Activated CD8-positive, alpha-beta T cell treated with anti-CD3 and anti-CD28 coated beads for 36 hours (primary cell): ENCODE results near the gene KCNMB1. TPM values are rescaled to one million over a fixed set of nuclear protein-coding genes. Genes with fewer than 3 reads are reported as not detected.
"Not testable (repeated sequence)": the region's sequence is repeated elsewhere in the genome, so short reads cannot be mapped to it uniquely, and the experiment has no call there.

ENCODE experiments used
- ATAC-seq: fragments of 200-7000 bp; cut with Tn5 transposase; one replicate; pipeline ENCODE4 v1.10.0; 2021; ENCODE audit warnings: mild to moderate bottlenecking, moderate library complexity
- CTCF ChIA-PET: fragments of 350-600 bp; sonication (Branson Sonifier 250); formaldehyde crosslinking; loops from one replicate; lab custom pipeline; 2021; ENCODE audit warnings: antibody characterized with exemption; lab: Charles Lee
- POLR2A ChIA-PET: fragments of 350-600 bp; sonication (Branson Sonifier 250); formaldehyde crosslinking; loops from one replicate; lab custom pipeline; 2021; ENCODE audit warnings: antibody characterized with exemption; lab: Charles Lee
- DNase-seq: peaks from one replicate; pipeline ENCODE4 v3.0.0-alpha.2; 2020
- H3K27ac Mint-ChIP-seq: one replicate; pipeline ENCODE4 v1.8.0; 2021; ENCODE audit warnings: mild to moderate bottlenecking, mixed read lengths
- H3K27me3 Mint-ChIP-seq: one replicate; pipeline ENCODE4 v1.8.0; 2021; ENCODE audit warnings: mixed read lengths
- H3K36me3 Mint-ChIP-seq: one replicate; pipeline ENCODE4 v1.8.0; 2021; ENCODE audit warnings: low read depth, mixed read lengths
- H3K4me1 Mint-ChIP-seq: one replicate; pipeline ENCODE4 v1.8.0; 2021; ENCODE audit warnings: low read depth, mixed read lengths
- H3K4me3 Mint-ChIP-seq: one replicate; pipeline ENCODE4 v1.8.0; 2021; ENCODE audit warnings: mild to moderate bottlenecking, moderate library complexity, mixed read lengths
- H3K9me3 Mint-ChIP-seq: one replicate; pipeline ENCODE4 v1.8.0; 2021; ENCODE audit warnings: mixed read lengths
- CTCF ChIP-seq: fragments of 200-600 bp; IDR thresholded peaks from one replicate; pipeline ENCODE4 v1.8.0; 2022; ENCODE audit warnings: antibody characterized with exemption, mild to moderate bottlenecking
- intact Hi-C: fragments of 100-400 bp; cut with micrococcal nuclease; formaldehyde crosslinking; loops from one replicate; pipeline ENCODE4 v1.10.0; 2022
- total RNA-seq, 2 experiments: library from RNA; stranded (reverse); gene quantifications; one replicate each; pipeline ENCODE4 v1.2.3, GENCODE V29; 2021

KCNMB1 gene
- total RNA-seq, 2 experiments from 2014 or later = not detected

- Mint-ChIP-seq H3K4me3 (no peak overlapping the region), H3K36me3 (no peaks in the 10 kb centered on the region), H3K27ac (no peak overlapping the region), H3K4me1 (no peaks in the 10 kb centered on the region), H3K9me3 (no peaks in the 10 kb centered on the region), H3K27me3 (peaks cover 2% of the 10 kb centered on the region)
- ChIA-PET POLR2A (no interaction called here), CTCF (no interaction called here)
- no peak for TF ChIP-seq CTCF
- ATAC-seq = no peak
- DNase-seq = no peak
- intact Hi-C loops = no loop called here
Measured at GRCh38 chr5:170383227-170383626, 5.9 kb downstream of the KCNMB1 start.

GRCh38 chr5:170382790-170383189 is 6.4 kb downstream of the KCNMB1 start:
- no peak for TF ChIP-seq CTCF
- Mint-ChIP-seq H3K4me3 (no peak overlapping the region), H3K4me1 (no peaks in the 10 kb centered on the region), H3K27me3 (no peaks in the 10 kb centered on the region), H3K27ac (no peak overlapping the region), H3K36me3 (no peaks in the 10 kb centered on the region), H3K9me3 (no peaks in the 10 kb centered on the region)
- ChIA-PET CTCF (no interaction called here), POLR2A (no interaction called here)
- DNase-seq = no peak
- intact Hi-C loops = no loop called here
- ATAC-seq = no peak

DNA sequence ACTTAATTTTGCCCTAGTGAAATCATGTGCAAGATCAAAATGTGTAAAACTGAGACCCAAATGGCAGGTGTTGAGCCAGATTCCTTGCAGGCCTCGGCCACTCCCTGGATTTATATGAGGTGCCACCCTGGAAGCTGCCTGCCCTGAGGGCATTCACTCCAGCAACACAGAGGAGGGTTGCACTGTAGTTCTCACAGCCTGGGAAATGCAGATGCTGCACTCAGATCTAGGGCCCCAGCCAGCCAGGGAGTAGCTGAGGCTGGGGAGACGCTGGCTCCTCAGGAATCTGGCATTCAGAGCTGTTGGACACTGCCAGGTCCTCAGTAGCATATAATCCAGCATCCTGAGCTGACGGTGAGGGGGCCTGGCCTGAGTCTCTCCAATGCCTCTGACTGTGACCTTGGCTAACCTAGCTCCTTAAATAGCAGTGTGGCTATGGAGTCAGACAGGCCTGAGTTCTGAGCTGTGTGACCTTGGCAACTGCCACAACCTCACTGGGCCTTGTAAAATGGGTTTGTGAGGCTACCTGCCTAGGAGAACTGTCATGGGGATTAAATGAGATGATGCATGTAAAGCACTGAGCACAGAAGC is 8.7 kb downstream of the KCNMB1 start:
- Mint-ChIP-seq H3K36me3 (no peaks in the 10 kb centered on the region), H3K27me3 (no peaks in the 10 kb centered on the region), H3K4me1 (no peaks in the 10 kb centered on the region), H3K4me3 (no peak overlapping the region), H3K27ac (no peak overlapping the region), H3K9me3 (no peaks in the 10 kb centered on the region)
- DNase-seq (no peak), ATAC-seq (no peak)
- intact Hi-C loops = no loop called here
- ChIA-PET CTCF (interaction anchor here (2.1 kb wide), 1 partner anchor 154 kb away, joined by 7 read pairs; no protein-coding TSS in a partner anchor), POLR2A (no interaction called here)
- TF ChIP-seq CTCF = no peak

DNA sequence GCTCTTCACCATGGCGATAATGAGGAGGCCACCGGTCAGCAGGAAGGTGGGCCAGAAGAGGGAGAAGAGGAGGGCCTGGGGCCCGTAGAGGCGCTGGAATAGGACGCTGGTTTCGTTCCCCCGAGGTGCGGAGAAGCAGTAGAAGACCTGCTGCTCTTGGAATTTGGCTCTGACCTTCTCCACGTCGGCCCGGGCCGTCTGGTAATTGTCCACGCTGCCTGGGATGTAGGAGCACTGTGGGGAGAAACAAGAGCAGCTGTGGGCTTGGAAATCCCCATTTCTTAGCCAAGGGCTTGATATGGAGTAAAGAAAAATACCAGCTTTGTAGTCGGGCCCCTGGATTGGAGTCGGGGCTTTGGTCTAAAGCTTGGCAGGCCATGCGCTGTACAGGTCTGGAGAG is 10.4 kb downstream of the KCNMB1 start:
- H3K27me3 Mint-ChIP-seq = no peaks in the 10 kb centered on the region
- no peak overlapping the region for H3K4me3 Mint-ChIP-seq
- no peaks in the 10 kb centered on the region for H3K4me1 Mint-ChIP-seq
- no peak for TF ChIP-seq CTCF
- no peaks in the 10 kb centered on the region for H3K36me3 Mint-ChIP-seq
- ChIA-PET CTCF (interaction anchor here (0.8 kb wide), 1 partner anchor 38 kb away, joined by 3 read pairs; no protein-coding TSS in a partner anchor), POLR2A (interaction anchor here (0.7 kb wide), 1 partner anchor 44 kb away, joined by 3 read pairs; no protein-coding TSS in a partner anchor)
- no peaks in the 10 kb centered on the region for H3K9me3 Mint-ChIP-seq
- H3K27ac Mint-ChIP-seq = no peak overlapping the region
- no peak for DNase-seq
- no peak for ATAC-seq
- intact Hi-C loops = no loop called here

DNA sequence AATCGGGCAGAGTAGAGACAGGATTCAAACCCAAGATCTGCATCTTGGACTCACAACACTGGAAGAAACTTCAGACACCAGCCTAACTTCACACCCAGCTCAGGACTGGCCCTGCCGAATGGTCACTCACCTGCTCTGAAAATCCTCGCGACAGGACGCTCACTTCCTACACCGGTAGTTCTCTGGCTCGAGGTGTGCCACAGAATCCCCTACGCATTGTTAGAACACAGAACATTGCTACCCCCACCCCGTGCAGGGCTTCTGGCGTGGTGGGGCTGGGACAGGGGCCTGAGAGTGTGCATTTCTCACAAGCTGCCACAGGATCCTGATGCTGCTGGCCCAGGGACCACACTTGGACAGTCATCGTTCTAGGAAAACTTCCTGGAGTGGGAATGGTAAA is 12.1 kb downstream of the KCNMB1 start:
- H3K36me3 Mint-ChIP-seq = no peaks in the 10 kb centered on the region

GRCh38 chr5:170376526-170376925 is 12.6 kb downstream of the KCNMB1 start:
- H3K36me3 Mint-ChIP-seq, H3K27ac Mint-ChIP-seq, DNase-seq, POLR2A ChIA-PET, intact Hi-C loops, H3K27me3 Mint-ChIP-seq, H3K4me3 Mint-ChIP-seq, H3K9me3 Mint-ChIP-seq, H3K4me1 Mint-ChIP-seq, ATAC-seq: not testable (repeated sequence)
- CTCF ChIA-PET = interaction anchor here (1.0 kb wide), 1 partner anchor 43 kb away, joined by 4 read pairs; no protein-coding TSS in a partner anchor

More for the DNA sequence above, 12.1 kb downstream of the KCNMB1 start:
- Mint-ChIP-seq H3K27me3 (no peaks in the 10 kb centered on the region), H3K9me3 (no peaks in the 10 kb centered on the region), H3K27ac (no peak overlapping the region), H3K4me1 (no peaks in the 10 kb centered on the region), H3K4me3 (no peak overlapping the region)
- DNase-seq = no peak
- no peak for TF ChIP-seq CTCF
- intact Hi-C loops = no loop called here
- ChIA-PET CTCF (interaction anchor here (1.0 kb wide), 1 partner anchor 42 kb away, joined by 4 read pairs; no protein-coding TSS in a partner anchor), POLR2A (no interaction called here)
- ATAC-seq = no peak
